GM18951 (cell line): ENCODE data around the gene PLS1.

ENCODE experiments used
- POLR2A ChIP-seq: IDR thresholded peaks from 4 replicates; pipeline ENCODE4 v1.6.1; 2011; ENCODE audit warnings: mild to moderate bottlenecking; ENCODE audit not compliant: insufficient read length, insufficient read depth; ENCODE audit errors: extremely low read depth
- in situ Hi-C: fragments of 300-500 bp; cut with MboI; formaldehyde crosslinking; loops from one replicate; pipeline ENCODE4 v1.12.0; 2022; ENCODE audit warnings: low sequenced_read_pairs, mixed read lengths, inconsistent platforms; ENCODE audit not compliant: unreplicated experiment

The PLS1 gene

DNA sequence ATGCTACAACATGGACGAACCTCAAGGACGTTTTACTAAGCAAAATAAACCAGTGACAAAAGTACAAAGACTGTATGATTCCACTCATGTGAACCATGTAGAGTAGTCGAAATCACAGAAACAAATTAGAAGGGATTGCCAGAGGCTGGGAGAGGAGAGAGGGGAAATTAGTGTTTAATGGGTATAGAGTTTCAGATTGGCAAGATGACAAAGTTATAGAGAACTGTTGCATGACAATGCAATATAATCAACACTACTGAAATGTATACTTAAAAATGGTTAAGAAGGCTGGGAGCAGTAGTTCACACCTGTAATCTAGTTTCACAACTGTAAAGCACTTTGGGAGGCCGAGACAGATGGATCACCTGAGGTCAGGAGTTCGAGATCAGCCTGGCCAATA is 36.9 kb downstream of the PLS1 start:
- no peak for TF ChIP-seq POLR2A
- in situ Hi-C loops: no loop called here

DNA sequence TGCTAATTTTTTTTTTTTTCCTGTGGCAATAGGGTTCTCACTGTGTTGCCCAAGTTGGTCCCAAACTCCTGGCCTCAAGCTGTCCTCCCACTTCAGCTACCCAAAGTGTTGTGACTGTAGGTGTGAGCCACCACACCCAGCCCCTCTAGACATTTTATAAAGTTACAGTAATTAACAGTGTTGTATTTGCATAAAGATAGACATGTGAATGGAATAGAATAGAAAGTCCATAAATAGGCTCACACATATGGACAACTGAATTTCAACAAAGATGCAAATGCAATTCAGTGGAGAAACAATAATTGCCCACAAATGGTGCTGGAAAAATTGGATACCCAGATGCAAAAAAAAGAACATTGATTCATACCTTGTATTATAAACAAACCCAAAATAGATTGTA is 39.9 kb downstream of the PLS1 start:
- in situ Hi-C loops: no loop called here
- no peak for TF ChIP-seq POLR2A

DNA sequence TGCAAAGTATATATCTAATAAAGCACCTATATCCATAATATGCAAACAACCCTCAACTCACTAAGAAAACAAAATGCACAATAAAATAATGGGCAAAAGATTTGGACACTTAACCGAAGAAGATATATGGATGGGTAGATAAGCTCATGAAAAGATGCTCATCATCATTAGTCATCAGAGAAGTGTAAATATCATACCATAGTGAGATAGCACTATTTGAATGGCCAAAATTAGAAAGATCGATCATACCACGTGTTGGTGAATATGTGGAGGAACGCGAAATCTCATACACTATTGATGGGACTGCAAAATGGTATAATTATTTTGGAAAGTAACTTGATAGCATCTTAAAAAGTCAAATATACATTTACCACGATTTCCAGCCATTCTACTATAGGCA is 40.5 kb downstream of the PLS1 start:
- TF ChIP-seq POLR2A: no peak
- in situ Hi-C loops: no loop called here

DNA sequence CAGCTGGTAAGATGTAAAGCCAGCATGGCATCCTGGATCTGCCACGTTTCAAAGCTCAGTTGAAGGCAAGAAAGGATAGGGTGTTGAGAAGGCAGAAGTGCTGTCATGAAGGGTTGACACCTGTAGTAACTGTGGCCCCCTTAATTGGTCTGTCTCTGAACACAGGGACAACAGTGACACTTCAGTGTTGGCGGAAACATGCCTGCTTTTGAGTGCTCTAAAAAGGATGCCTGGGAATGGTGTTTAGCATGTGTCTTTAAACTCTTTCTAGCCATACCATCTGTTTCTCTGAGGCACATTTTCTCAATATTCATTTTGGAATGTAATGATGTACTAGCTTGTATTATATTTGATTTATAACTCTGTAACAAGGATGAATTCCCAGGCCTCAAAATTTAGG is 42.1 kb downstream of the PLS1 start:
- in situ Hi-C loops: no loop called here
- no peak for TF ChIP-seq POLR2A

DNA sequence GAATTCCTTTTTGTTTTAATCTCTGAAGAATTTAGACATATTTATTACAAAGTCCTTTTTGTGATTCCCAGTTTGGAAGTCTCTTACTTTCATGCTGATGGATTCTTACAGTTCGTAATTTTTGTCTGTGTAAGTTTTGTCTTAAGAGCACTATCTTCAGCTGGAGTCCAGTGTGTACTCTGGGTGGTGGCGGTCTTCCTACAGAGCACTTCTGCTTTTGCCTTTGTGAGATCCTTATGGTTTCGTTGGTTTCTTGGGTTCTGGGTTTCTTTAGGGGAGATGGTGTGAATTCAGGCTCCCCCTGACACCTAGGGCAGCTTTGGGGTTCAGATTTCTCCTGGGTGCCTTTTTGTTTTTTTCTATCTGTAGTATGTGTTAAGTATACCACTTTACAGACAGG is 45.3 kb downstream of the PLS1 start:
- TF ChIP-seq POLR2A: no peak
- in situ Hi-C loops: no loop called here

DNA sequence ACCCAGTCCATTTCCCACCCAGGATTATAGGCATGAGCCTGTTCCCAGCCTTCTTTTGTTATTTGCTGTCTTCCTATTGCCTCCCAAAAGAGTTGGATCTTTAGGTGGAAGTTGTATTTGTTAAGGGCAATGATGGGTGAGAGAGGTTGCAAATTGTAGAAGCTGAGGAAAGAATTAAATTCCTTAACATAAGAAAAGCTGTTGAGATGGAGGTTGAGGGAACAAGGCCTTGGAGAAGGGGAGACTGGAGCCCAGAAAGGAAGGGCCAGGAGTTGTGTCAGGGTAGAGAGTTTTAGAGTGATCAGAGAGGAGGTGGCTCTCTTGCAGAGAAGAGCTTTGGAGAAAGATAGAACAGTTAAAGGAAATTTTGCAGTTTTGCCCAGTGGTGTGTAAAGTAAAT is 46.8 kb downstream of the PLS1 start:
- TF ChIP-seq POLR2A: no peak
- in situ Hi-C loops: no loop called here

DNA sequence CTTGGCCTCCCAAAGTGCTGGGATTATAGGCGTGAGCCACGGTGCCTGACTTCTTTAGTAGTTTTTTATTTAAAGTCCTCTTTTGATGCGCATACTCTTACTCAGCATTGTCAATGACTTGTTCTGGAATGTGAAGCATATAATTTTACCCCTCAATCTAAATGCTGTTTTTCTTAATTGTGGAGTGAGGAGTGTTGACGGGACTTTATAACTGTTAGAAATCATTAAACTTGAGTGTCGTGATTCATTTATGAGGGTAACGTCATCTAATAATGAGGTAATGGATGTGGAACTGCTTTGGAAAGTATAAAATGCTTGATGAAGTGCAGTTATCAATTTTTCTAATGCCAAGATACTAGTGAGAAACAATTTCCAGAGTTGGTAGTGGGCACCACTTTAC is 48.3 kb downstream of the PLS1 start:
- in situ Hi-C loops: no loop called here

DNA sequence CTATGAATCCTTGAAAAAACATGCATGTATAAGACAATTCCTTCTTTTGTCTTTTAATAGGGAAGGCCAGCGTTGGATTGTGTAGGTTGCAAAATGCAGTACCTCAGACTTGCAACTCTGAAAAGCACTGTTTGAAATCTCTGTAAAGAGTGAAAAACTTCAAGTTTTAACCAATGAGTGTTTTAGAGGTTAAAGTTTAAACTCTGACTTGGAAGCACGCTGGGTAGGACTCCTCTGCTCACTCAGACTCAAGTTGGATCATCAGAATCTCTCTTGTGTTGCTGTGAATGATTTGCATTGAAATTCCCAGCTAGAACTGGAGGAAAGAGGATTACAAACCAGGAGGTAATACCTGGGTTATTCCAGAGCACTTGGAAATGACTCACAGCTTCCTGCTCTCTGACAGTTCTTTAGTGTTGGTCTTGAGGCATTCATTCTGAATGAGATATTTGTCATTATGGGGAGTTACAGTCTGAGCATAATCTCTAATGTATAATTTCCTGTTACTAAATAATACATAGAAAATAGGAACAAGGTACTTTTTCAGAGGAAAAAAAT is 49.1 kb downstream of the PLS1 start:
- TF ChIP-seq POLR2A: no peak
- in situ Hi-C loops: no loop called here

More for the DNA sequence above, 48.3 kb downstream of the PLS1 start:
- no peak for TF ChIP-seq POLR2A

DNA sequence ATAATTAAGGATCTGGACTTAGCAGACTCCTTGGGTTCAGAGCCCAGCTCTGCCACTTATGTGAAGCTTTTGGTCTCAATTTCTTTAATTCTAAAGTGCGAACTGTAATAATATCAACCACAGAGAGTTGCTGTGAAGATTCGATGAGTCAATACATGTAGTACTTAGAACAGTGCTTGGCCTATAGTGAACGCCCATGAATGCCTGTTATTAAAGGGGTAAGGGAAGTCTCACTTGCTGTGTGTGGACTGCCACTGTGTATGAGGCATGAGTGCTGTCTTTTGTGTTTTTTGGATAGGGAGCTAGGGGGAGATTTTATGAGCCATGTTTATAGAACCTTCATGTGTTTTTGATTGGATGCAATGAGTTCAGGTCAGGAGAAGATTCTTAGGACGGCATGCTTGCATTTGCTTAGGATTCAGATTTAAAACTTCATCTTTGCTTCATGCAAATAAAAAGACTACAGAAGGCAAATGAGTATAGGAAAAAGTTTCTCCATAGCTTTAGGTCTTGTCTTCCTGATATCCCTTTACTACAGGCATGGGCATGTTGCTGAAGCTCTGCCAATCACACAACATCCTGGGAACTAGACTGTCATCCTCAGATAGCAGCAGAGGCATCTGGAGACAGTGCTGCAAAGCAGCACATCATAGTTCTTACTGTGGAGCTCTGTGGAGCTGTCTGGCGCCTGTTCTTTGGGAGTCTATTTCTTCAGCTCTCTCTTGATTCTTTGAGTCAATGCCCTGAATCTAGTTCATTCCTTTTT is 50.0 kb downstream of the PLS1 start:
- in situ Hi-C loops: no loop called here
- no peak for TF ChIP-seq POLR2A

DNA sequence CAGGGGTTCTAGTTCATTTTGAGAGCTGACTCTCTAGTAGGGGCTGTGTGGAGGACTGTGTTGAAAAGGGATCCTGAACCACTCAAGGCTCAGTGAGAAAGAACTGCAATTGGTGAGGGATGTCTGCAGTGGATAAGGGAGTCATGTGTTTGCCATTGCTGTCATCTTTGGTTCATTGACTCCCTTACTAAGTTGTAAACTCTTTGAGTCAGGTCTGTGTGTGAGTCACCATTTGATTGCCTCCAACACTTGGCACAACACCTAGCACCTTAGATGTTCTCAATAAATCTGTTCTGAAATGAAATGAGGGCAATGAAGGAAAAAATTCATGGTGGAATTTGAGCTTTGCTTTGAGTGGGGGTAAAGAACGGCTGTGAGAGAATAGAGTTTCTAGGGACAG is 51.7 kb downstream of the PLS1 start:
- in situ Hi-C loops: no loop called here
- TF ChIP-seq POLR2A: no peak

DNA sequence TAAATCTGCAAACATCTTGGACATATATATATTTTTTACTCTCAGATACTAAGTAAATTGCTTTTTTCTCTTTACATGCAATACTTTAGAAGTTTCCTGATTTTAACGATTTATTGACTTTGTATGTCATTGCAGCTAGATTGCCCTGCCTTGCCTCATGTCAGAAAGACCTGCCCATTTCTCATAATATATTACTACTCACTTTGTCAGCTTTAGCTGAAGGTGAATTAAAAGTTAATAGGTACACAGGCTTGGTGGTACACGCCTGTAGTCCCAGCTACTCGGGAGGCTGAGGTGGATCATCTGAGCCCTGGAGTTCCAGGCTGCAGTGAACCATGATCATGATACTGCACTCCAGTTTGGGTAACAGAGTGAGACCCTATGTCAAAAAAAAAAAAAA is 52.8 kb downstream of the PLS1 start:
- TF ChIP-seq POLR2A: no peak
- in situ Hi-C loops: no loop called here

DNA sequence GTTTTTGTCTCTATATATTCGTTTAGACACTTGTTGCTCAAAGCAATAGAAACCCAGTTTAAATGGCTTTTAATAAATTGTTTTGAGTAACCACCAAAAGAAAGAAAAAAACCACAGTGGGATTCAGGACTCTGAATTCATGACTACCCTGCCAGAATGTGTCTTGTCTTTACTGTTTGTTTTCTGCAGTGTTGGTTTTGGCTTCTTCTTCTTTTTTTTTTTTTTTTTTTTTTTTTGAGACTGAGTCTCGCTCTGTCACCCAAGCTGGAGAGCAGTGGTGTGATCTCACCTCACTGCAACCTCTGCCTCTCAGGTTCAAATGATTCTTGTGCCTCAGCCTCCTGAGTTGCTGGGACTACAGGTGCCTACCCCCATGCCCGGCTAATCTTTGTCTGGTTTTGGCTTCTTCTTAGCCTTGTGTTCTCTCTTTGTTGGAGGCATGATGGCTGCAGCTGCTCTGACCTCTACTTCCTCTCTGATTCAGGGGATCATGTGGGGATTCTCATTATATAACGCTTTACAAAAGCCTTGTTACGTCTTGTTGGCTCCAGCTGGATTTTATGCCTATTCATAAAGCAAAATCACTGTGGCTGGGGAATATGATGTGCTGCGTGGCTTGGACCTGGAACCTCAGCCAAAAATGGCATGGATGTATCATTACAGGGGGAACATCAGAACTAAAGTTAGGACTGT is 54.0 kb downstream of the PLS1 start:
- in situ Hi-C loops: no loop called here
- no peak for TF ChIP-seq POLR2A

DNA sequence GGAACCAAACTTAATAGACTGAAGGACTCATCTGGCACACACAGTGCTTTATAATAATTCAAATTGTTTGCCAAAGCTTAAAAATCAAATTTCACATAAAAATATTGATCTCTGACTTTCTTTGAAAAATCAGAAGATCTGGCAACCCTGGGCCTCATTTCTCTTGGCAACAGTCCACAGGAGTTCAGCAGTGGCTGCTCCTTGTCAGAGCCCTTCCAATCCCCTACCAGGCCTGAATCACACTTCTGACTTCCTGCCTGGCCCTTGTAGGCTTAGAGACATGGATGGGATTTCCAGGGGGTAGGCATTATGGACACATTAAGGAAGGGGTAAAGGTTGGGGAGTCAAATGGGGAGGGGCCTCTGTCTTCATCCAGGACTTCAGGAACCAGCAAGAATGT is 55.5 kb downstream of the PLS1 start:
- TF ChIP-seq POLR2A: no peak

DNA sequence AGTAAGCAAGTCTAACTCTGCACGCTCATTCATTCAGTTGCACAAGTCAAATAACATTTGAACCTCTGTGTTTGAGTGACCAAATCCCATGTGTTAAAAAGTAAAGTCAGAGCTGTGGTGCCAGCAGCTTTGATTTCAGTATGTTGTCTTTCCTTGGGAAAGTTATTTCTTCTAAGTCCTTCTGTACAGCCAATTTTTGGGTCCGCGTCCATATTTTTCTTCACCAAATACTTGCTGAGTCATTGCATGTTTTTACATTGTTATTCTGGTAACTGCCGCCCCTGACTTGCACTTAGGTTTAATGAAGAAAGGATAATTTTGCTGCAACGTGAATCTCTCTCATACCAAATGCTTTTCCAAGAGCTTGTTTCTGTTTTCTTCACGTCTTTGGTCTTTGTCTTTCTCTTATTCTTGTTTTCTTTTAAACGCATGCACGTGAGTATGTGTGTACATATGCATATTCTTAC is 56.7 kb downstream of the PLS1 start:
- no peak for TF ChIP-seq POLR2A

More for the DNA sequence above, 55.5 kb downstream of the PLS1 start:
- in situ Hi-C loops: no loop called here

DNA sequence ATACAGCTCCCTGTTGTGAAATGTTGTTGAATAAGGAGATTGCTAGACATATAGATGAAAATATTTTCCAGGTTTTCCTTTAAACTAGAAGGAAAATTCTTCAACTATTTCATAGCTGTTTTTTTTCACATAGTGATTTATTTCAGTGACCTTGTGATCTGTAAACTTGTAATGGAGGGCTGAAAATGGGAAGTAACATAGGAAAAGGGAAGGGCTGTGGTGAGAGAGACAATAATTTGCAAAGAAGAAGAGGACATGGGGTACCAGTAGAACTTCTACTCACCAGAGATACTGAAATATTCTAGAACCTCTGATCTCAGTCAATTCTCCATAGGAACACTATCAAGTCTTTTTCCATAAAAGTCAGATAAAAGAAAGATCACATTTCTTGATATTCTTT is 60.4 kb downstream of the PLS1 start:
- TF ChIP-seq POLR2A: no peak
- in situ Hi-C loops: no loop called here

More for the DNA sequence above, 56.7 kb downstream of the PLS1 start:
- in situ Hi-C loops: no loop called here
